Lung (tissue), 12 donors: ENCODE measurements around the gene CRMP1. TPM values are rescaled to one million over a fixed set of nuclear protein-coding genes. Genes with fewer than 3 reads are reported as not detected.
A peak's percentile ranks its signal among the peaks of the same experiment; 100 is the strongest.

Source experiments
- ATAC-seq: fragments of 200-7000 bp; cut with Tn5 transposase; one replicate; pipeline ENCODE4 v1.9.1; 2020; ENCODE audit warnings: moderate number of reproducible peaks; ENCODE audit not compliant: insufficient read depth, low FRiP score
- DNase-seq, 3 donors: peaks; one replicate each; pipeline ENCODE4 v3.0.0-alpha.2; 2013 to 2017
- H3K27ac ChIP-seq, 2 donors: one replicate each; pipeline ENCODE4 v1.5.1; 2013; ENCODE audit warnings: mild to moderate bottlenecking in 2 of 2, moderate library complexity in 2 of 2, control low read depth in 1 of 2, inconsistent platforms in 1 of 2, low read depth in 1 of 2, low read length in 1 of 2
- H3K27me3 ChIP-seq, 3 donors: one replicate each; pipeline ENCODE4 v1.5.1; 2013; ENCODE audit warnings: low read length in 2 of 3; ENCODE audit not compliant: control insufficient read depth in 3 of 3, insufficient read depth in 3 of 3
- H3K36me3 ChIP-seq, 4 donors: one replicate each; pipeline ENCODE4 v1.5.1; 2013; ENCODE audit warnings: low read length in 4 of 4, mild to moderate bottlenecking in 1 of 4, moderate library complexity in 1 of 4; ENCODE audit not compliant: control insufficient read depth in 4 of 4, insufficient read depth in 4 of 4
- H3K4me1 ChIP-seq, 5 donors: one replicate each; pipeline ENCODE4 v1.5.1; 2013; ENCODE audit warnings: low read length in 5 of 5, mild to moderate bottlenecking in 2 of 5, moderate library complexity in 1 of 5; ENCODE audit not compliant: control insufficient read depth in 5 of 5, insufficient read depth in 5 of 5
- H3K4me3 ChIP-seq: one replicate; pipeline ENCODE4 v1.5.1; 2013; ENCODE audit warnings: mild to moderate bottlenecking, control low read depth, moderate library complexity
- H3K9ac ChIP-seq, 2 donors: one replicate each; pipeline ENCODE4 v1.5.1; 2013; ENCODE audit warnings: low read length in 2 of 2, control low read depth in 1 of 2; ENCODE audit not compliant: insufficient read depth in 1 of 2
- H3K9me3 ChIP-seq, 4 donors: one replicate each; pipeline ENCODE4 v1.5.1; 2013; ENCODE audit warnings: low read length in 3 of 4, mild to moderate bottlenecking in 1 of 4, moderate library complexity in 1 of 4; ENCODE audit not compliant: control insufficient read depth in 4 of 4, insufficient read depth in 3 of 4
- WGBS, 2 donors: extraction: QIAGEN DNeasy Blood & Tissue Kit; methylation state at CpG; one replicate each; pipeline ENCODE4 v1.1.7; 2013; 5-methylcytosine and 5-hydroxymethylcytosine counted together
- polyA plus RNA-seq, 2 donors: library from polyadenylated mRNA; stranded (reverse); fragments of 200-250 nt; gene quantifications; one replicate each; pipeline ENCODE4 v1.2.1, GENCODE V29; 2013
- total RNA-seq, 2 donors: library from RNA; depleted of rRNA in 1 of 2; stranded (reverse); fragments of >200 nt in 1 of 2; gene quantifications; one replicate each; pipeline ENCODE4 v1.2.1, GENCODE V29; 2014 to 2021
- TF ChIP-seq, protein P1 (sequence below): IDR thresholded peaks from 2 replicates; pipeline ENCODE4 v1.5.1; 2012; ENCODE audit warnings: mild to moderate bottlenecking; ENCODE audit errors: control extremely low read depth, extremely low read depth
- donor health status: control.
- donor health status: control.
- donor health status: Bipolar disorder and iron deficiency.
- donor health status: healthy.
- donor health status: DM: yes; HTN: yes; CAD: no.

CRMP1 gene
- total and polyA plus RNA-seq, 4 donors = 2.1 to 24.4 (median 4.6) TPM

- H3K9ac ChIP-seq = no peak overlapping the region
- ATAC-seq = no peak
- H3K9me3 ChIP-seq = peaks cover 0 to 19% (median 2%) of the 10 kb centered on the region in 4 donors
- peak in 1 of 3 donors; percentile 18 for DNase-seq
- H3K4me3 ChIP-seq = no peak overlapping the region
- TF ChIP-seq, protein P1, sequence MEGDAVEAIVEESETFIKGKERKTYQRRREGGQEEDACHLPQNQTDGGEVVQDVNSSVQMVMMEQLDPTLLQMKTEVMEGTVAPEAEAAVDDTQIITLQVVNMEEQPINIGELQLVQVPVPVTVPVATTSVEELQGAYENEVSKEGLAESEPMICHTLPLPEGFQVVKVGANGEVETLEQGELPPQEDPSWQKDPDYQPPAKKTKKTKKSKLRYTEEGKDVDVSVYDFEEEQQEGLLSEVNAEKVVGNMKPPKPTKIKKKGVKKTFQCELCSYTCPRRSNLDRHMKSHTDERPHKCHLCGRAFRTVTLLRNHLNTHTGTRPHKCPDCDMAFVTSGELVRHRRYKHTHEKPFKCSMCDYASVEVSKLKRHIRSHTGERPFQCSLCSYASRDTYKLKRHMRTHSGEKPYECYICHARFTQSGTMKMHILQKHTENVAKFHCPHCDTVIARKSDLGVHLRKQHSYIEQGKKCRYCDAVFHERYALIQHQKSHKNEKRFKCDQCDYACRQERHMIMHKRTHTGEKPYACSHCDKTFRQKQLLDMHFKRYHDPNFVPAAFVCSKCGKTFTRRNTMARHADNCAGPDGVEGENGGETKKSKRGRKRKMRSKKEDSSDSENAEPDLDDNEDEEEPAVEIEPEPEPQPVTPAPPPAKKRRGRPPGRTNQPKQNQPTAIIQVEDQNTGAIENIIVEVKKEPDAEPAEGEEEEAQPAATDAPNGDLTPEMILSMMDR = no peak
- 78 to 91% methylated on average over 1 of the region's 1 CpG for WGBS, 2 donors
- H3K27ac ChIP-seq = no peak overlapping the region
- H3K4me1 ChIP-seq = peaks cover 0 to 3% (median 0%) of the 10 kb centered on the region in 5 donors
- H3K36me3 ChIP-seq = no peaks in the 10 kb centered on the region
- peaks cover 0 to 2% (median 0%) of the 10 kb centered on the region in 3 donors for H3K27me3 ChIP-seq
Measured at GRCh38 chr4:5912614-5913019, 19.7 kb upstream of the CRMP1 start.

GRCh38 chr4:5908876-5909427, 16.1 kb upstream of the CRMP1 start:
- Histone ChIP-seq H3K9ac (no peak overlapping the region), H3K9me3 (peaks cover 0 to 11% (median 2%) of the 10 kb centered on the region in 4 donors), H3K4me3 (no peak overlapping the region), H3K4me1 (peaks cover 0 to 7% (median 0%) of the 10 kb centered on the region in 5 donors), H3K27ac (no peak overlapping the region), H3K27me3 (peaks cover 0 to 11% (median 6%) of the 10 kb centered on the region in 3 donors), H3K36me3 (no peaks in the 10 kb centered on the region)
- DNase-seq (peak in 2 of 3 donors; percentile 32 to 64), ATAC-seq (no peak)
- 31 to 47% methylated on average over 3 of the region's 3 CpGs for whole genome bisulfite sequencing, 2 donors
- TF ChIP-seq, protein P1 = no peak

DNA sequence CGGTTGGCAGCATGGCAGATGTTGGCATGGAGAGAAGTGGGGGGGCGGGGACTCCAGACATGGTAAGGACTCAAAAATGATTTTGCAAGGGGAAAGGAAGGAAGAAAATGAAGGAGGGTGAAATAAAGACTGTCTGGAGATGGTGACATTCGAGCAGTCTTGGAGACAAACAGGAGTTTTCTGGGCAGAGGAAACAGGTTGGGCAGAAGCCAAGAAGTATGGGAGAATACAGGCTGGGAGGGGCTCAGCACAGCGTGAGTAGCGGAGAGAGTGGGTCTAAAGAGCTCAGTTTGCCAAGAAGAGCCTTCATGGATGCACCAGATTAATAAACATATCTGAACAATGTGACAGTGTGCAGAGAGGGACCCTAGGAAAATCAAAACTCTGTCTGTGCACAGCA, 13.3 kb upstream of the CRMP1 start:
- peaks cover 0 to 13% (median 1%) of the 10 kb centered on the region in 4 donors for H3K9me3 ChIP-seq
- H3K9ac ChIP-seq = no peak overlapping the region
- no peak overlapping the region for H3K27ac ChIP-seq
- TF ChIP-seq, protein P1 = no peak
- 19 to 25% methylated on average over 5 of the region's 5 CpGs for WGBS, 2 donors
- peaks cover 0 to 7% (median 0%) of the 10 kb centered on the region in 5 donors for H3K4me1 ChIP-seq
- no peaks in the 10 kb centered on the region for H3K36me3 ChIP-seq
- peaks cover 0 to 11% (median 9%) of the 10 kb centered on the region in 3 donors for H3K27me3 ChIP-seq
- no peak overlapping the region for H3K4me3 ChIP-seq
- DNase-seq = peak in 2 of 3 donors; percentile 44 to 67
- ATAC-seq = no peak
